GM21737 (cell line): ENCODE measurements around the gene PURB.
"Not testable (repeated sequence)": the region's sequence is repeated elsewhere in the genome, so short reads cannot be mapped to it uniquely, and the experiment has no call there.

Source experiments
- ATAC-seq: cut with Tn5 transposase; IDR thresholded peaks from one replicate; pipeline ENCODE4 v1.9.1; 2021; ENCODE audit warnings: mild to moderate bottlenecking, moderate library complexity; ENCODE audit not compliant: unreplicated experiment

PURB gene

GRCh38 chr7:44885394-44886317 lies at the start of gene PURB:
Gene PURB (minus strand): TSS chr7:44885530. CDS start chr7:44885348, 182 bp downstream.
- ATAC-seq = peak; percentile 78

- no peak for ATAC-seq
These were observed 49.7 kb upstream of the PURB start for GRCh38 chr7:44935016-44935415.

- not testable (repeated sequence) for ATAC-seq
These were observed 49.2 kb upstream of the PURB start for GRCh38 chr7:44934510-44934909.

- no peak for ATAC-seq
These were observed 45.6 kb upstream of the PURB start for GRCh38 chr7:44930921-44931320.

GRCh38 chr7:44922351-44922694 lies 37.0 kb upstream of the PURB start:
- ATAC-seq = no peak

- ATAC-seq = peak; percentile 89
These were observed 36.4 kb upstream of the PURB start for GRCh38 chr7:44921607-44922350.

- ATAC-seq = no peak
These were observed 34.8 kb upstream of the PURB start for GRCh38 chr7:44920119-44920518.

GRCh38 chr7:44918029-44918428 lies 32.7 kb upstream of the PURB start:
- no peak for ATAC-seq

- no peak for ATAC-seq
These were observed 32.1 kb upstream of the PURB start for GRCh38 chr7:44917465-44917864.

GRCh38 chr7:44914992-44915607 lies 29.8 kb upstream of the PURB start:
- ATAC-seq = no peak

GRCh38 chr7:44912775-44913347 lies 27.5 kb upstream of the PURB start:
- ATAC-seq = no peak

GRCh38 chr7:44911911-44912310 lies 26.6 kb upstream of the PURB start:
- ATAC-seq = no peak

GRCh38 chr7:44909596-44910389 lies 24.5 kb upstream of the PURB start:
- ATAC-seq = no peak

GRCh38 chr7:44906965-44907364 lies 21.6 kb upstream of the PURB start:
- ATAC-seq = no peak

GRCh38 chr7:44905002-44905635 lies 19.8 kb upstream of the PURB start:
- no peak for ATAC-seq

GRCh38 chr7:44899443-44899842 lies 14.1 kb upstream of the PURB start:
- ATAC-seq = no peak

- no peak for ATAC-seq
These were observed 12.7 kb upstream of the PURB start for GRCh38 chr7:44898039-44898438.

GRCh38 chr7:44897309-44897708 lies 12.0 kb upstream of the PURB start:
- ATAC-seq = no peak

- no peak for ATAC-seq
These were observed 9.7 kb upstream of the PURB start for GRCh38 chr7:44894888-44895580.
